Astrocyte (in vitro differentiated cells and primary cell): ENCODE measurements around the gene GALNT18. TPM values are rescaled to one million over a fixed set of nuclear protein-coding genes. Genes with fewer than 3 reads are reported as not detected.

Experiments used
- DNase-seq: peaks from one replicate; pipeline ENCODE4 v3.0.0-alpha.2; 2010; ENCODE audit warnings: low read depth
- FAIRE-seq: peaks from 2 replicates; lab custom pipeline; 2011; peaks lifted over from hg19 to GRCh38; lab: Jason Lieb, UNC
- H2AFZ ChIP-seq: 2 replicates; pipeline ENCODE4 v1.6.0; 2012; ENCODE audit warnings: low read depth, low read length, inconsistent platforms
- H3K27ac ChIP-seq: 2 replicates; pipeline ENCODE4 v1.5.1; 2011; ENCODE audit warnings: low read depth, low read length, inconsistent platforms
- H3K27me3 ChIP-seq: 2 replicates; pipeline ENCODE4 v1.6.0; 2011; ENCODE audit warnings: low read length, inconsistent platforms; ENCODE audit not compliant: insufficient read depth
- H3K36me3 ChIP-seq: 2 replicates; pipeline ENCODE4 v1.5.1; 2011; ENCODE audit warnings: low read length, inconsistent platforms; ENCODE audit not compliant: insufficient read depth
- H3K4me1 ChIP-seq: 2 replicates; pipeline ENCODE4 v1.5.1; 2011; ENCODE audit warnings: low read length, inconsistent platforms; ENCODE audit not compliant: insufficient read depth
- H3K4me2 ChIP-seq: 2 replicates; pipeline ENCODE4 v1.6.0; 2012; ENCODE audit warnings: low read length, inconsistent platforms
- H3K4me3 ChIP-seq: 2 replicates; pipeline ENCODE4 v1.5.1; 2011; ENCODE audit warnings: low read depth, mild to moderate bottlenecking, low read length, inconsistent platforms; ENCODE audit not compliant: insufficient read depth
- H3K79me2 ChIP-seq: 2 replicates; pipeline ENCODE4 v1.6.0; 2012; ENCODE audit warnings: mild to moderate bottlenecking, low read length, inconsistent platforms; ENCODE audit not compliant: insufficient read depth
- H3K9ac ChIP-seq: 2 replicates; pipeline ENCODE4 v1.6.0; 2012; ENCODE audit warnings: mild to moderate bottlenecking, low read length, inconsistent platforms
- H3K9me3 ChIP-seq: 2 replicates; pipeline ENCODE4 v1.5.1; 2012; ENCODE audit warnings: low read depth, mild to moderate bottlenecking, low read length, inconsistent platforms; ENCODE audit not compliant: insufficient read depth
- H4K20me1 ChIP-seq: 2 replicates; pipeline ENCODE4 v1.6.0; 2012; ENCODE audit warnings: low read length, inconsistent platforms; ENCODE audit not compliant: insufficient read depth
- H3K27ac Mint-ChIP-seq: one replicate; pipeline ENCODE4 v1.8.0; 2021; ENCODE audit warnings: mild to moderate bottlenecking, mixed read lengths; ENCODE audit not compliant: unreplicated experiment
- H3K27me3 Mint-ChIP-seq: one replicate; pipeline ENCODE4 v1.8.0; 2021; ENCODE audit warnings: low read depth, mixed read lengths; ENCODE audit not compliant: unreplicated experiment
- H3K36me3 Mint-ChIP-seq: one replicate; pipeline ENCODE4 v1.8.0; 2021; ENCODE audit warnings: low read depth, mixed read lengths; ENCODE audit not compliant: unreplicated experiment
- H3K4me1 Mint-ChIP-seq: one replicate; pipeline ENCODE4 v1.8.0; 2021; ENCODE audit warnings: low read depth, mixed read lengths; ENCODE audit not compliant: unreplicated experiment
- H3K4me3 Mint-ChIP-seq: one replicate; pipeline ENCODE4 v1.8.0; 2021; ENCODE audit warnings: mild to moderate bottlenecking, moderate library complexity, mixed read lengths; ENCODE audit not compliant: unreplicated experiment
- H3K9me3 Mint-ChIP-seq: one replicate; pipeline ENCODE4 v1.8.0; 2021; ENCODE audit warnings: mild to moderate bottlenecking, mixed read lengths; ENCODE audit not compliant: unreplicated experiment
- CTCF ChIP-seq: IDR thresholded peaks from 2 replicates; pipeline ENCODE4 v1.5.1; 2011; ENCODE audit warnings: low read depth, mild to moderate bottlenecking, inconsistent platforms, low read length, moderate library complexity; ENCODE audit not compliant: insufficient read depth
- EZH2 ChIP-seq: IDR thresholded peaks from 2 replicates; pipeline ENCODE4 v1.6.1; 2012; ENCODE audit warnings: mild to moderate bottlenecking, low read length, inconsistent platforms; ENCODE audit not compliant: insufficient read depth
- total RNA-seq: library from RNA; stranded (reverse); gene quantifications from 2 replicates; pipeline ENCODE4 v1.2.1, GENCODE V29; 2021

Gene GALNT18
- total RNA-seq, 1 donor from 2014 or later: 6.5 TPM

GRCh38 chr11:11581481-11581880 is 40.3 kb downstream of the GALNT18 start:
- no peak overlapping the region for H3K4me3 ChIP-seq
- no peak overlapping the region for H3K4me3 Mint-ChIP-seq
- no peak overlapping the region for H3K27ac ChIP-seq
- H3K36me3 ChIP-seq: no peaks in the 10 kb centered on the region
- TF ChIP-seq CTCF (no peak), EZH2 (no peak)
- peaks cover 5% of the 10 kb centered on the region for H3K27me3 Mint-ChIP-seq
- H3K4me2 ChIP-seq: no peak overlapping the region
- H3K4me1 ChIP-seq: peaks cover 18% of the 10 kb centered on the region
- no peaks in the 10 kb centered on the region for H3K36me3 Mint-ChIP-seq
- no peaks in the 10 kb centered on the region for H4K20me1 ChIP-seq
- peaks cover 39% of the 10 kb centered on the region for H3K4me1 Mint-ChIP-seq
- H3K9me3 ChIP-seq: no peaks in the 10 kb centered on the region
- FAIRE-seq (no peak), DNase-seq (no peak)
- no peak overlapping the region for H2AFZ ChIP-seq
- H3K9me3 Mint-ChIP-seq: no peaks in the 10 kb centered on the region
- no peak overlapping the region for H3K27ac Mint-ChIP-seq
- H3K9ac ChIP-seq: no peak overlapping the region
- H3K79me2 ChIP-seq: no peaks in the 10 kb centered on the region
- H3K27me3 ChIP-seq: peaks cover 15% of the 10 kb centered on the region

- H3K9ac ChIP-seq: no peak overlapping the region
- no peak for FAIRE-seq
- peaks cover 5% of the 10 kb centered on the region for H3K27me3 Mint-ChIP-seq
Measured at GRCh38 chr11:11580841-11581411, 40.9 kb downstream of the GALNT18 start.

More at GRCh38 chr11:11580841-11581411, 40.9 kb downstream of the GALNT18 start:
- H2AFZ ChIP-seq: no peak overlapping the region
- no peak overlapping the region for H3K27ac ChIP-seq
- H3K4me2 ChIP-seq: no peak overlapping the region
- no peak for DNase-seq
- H3K27me3 ChIP-seq: peaks cover 15% of the 10 kb centered on the region
- TF ChIP-seq EZH2 (no peak), CTCF (no peak)
- H3K9me3 ChIP-seq: no peaks in the 10 kb centered on the region
- Mint-ChIP-seq H3K4me3 (no peak overlapping the region), H3K4me1 (peaks cover 39% of the 10 kb centered on the region), H3K9me3 (no peaks in the 10 kb centered on the region), H3K36me3 (peaks cover 2% of the 10 kb centered on the region), H3K27ac (no peak overlapping the region)
- peaks cover 18% of the 10 kb centered on the region for H3K4me1 ChIP-seq
- no peaks in the 10 kb centered on the region for H3K79me2 ChIP-seq
- no peaks in the 10 kb centered on the region for H3K36me3 ChIP-seq
- no peaks in the 10 kb centered on the region for H4K20me1 ChIP-seq
- no peak overlapping the region for H3K4me3 ChIP-seq
